GM21723 (cell line): ENCODE data around the gene PIP5KL1.

Source experiments
- ATAC-seq: cut with Tn5 transposase; IDR thresholded peaks from one replicate; pipeline ENCODE4 v1.9.1; 2021; ENCODE audit warnings: mild to moderate bottlenecking, moderate library complexity; ENCODE audit not compliant: unreplicated experiment

PIP5KL1 gene

DNA sequence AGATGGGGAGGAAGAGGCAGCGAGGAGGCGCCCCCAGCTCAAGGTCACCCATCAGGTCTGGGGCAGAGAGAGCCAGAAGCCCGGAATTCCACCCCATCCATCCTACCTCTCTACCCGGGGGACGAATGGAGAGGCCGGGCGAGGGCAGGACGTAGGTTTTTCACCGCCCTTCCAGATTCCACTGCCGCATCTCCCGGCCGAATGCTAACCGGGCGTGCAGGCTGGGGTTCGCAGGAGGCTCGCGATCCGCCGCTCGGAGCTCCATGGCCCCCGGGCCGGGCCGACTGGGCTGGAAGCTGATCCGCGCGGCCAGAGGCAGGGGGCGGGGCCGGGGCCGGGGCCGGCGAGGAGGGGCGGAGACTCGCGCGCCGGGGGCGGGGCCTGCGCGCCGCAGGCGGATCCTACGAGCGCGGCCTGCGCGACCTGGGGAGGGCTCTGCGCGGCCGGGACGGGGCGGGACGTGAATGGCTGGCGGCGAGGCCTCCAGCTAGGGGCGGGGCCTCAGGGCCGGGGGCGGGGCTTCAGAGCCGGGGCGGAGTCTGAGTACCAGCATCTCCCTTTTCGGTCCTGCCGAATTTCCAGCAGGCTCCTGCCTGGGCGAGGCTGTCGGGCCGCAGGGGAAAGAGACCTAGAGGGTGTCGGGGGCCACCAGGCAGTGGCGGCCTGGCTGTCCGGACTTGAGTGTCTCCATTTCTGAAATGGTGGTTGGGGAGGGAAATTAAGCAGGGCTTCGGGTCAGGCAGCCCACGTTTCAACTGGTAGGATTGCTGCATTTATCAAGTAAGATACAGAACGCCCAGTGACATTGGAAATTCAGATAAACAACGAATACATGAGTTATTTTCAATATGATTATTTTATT, 13.6 kb downstream of the PIP5KL1 start, which contains the start of gene ST6GALNAC4:
Gene ST6GALNAC4, minus strand, starts transcription at position 322 of the 862 bp plus-strand sequence. CDS start 622 bp downstream, outside the sequence.
- peak; percentile 72 for ATAC-seq

DNA sequence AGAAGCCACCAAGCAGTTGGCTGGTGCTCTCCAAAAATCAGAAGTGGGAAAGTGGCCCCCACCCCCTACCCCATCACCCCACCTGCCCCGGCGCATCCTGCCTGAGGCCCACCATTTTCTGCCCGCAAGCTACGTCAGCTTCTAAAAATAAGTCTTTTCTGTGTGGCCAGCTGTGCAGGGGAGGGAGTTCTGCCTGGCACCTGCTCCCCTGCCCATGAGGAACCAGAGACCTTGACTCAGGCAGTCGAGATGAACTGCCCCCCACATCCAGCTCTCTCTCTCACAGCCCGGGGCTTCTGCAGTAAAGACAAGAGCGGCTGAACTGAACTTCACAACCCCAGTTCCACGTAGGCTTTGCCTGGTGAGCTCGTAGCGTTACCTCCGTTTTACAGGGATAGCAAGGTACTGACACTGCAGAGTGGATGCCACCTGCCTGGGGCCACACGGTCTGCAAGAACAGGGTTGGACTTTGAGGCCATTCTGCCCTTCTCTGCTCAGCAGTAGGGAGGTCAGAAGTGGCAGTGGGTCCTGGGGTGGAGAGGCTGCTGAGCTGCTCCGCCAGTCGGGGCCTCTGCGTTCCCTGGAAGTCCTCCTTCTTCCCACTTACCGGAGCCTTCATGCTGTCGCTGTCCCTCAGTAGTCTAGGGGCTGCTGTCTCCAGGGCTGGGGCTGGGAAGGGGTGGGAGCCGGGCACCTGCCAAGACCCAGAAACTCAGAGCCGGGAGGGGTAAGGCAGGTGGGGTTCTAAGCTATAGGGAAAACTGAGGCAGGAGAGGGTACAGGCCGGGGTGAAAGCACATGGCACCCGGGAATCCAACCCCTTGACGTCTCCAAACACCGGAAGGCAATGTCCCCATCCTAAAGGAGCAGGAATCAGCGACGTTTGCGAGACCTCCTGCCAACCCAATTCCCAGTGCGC, 14.5 kb downstream of the PIP5KL1 start:
- ATAC-seq = no peak

DNA sequence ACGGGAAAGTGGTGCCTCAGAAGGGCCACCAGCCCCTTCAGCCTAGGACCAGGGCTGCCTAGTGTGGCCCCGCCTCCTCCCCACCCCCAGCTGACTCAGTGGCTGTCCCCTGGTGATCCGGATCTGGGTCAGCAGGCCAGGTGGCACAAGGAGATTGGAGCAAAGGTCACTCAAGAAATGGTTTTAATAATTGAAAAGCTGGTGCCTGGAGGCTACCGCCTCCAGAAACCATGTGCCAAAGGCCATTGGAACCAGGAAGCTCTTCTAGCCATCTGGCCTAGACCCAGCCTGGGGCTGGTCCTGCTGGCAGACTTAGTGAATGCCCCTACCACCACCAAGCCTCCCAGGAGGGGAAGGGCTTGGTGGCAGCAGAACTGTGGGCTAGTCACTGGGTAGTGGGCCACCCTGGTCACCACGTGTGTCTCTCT, 15.2 kb downstream of the PIP5KL1 start:
- ATAC-seq = no peak

DNA sequence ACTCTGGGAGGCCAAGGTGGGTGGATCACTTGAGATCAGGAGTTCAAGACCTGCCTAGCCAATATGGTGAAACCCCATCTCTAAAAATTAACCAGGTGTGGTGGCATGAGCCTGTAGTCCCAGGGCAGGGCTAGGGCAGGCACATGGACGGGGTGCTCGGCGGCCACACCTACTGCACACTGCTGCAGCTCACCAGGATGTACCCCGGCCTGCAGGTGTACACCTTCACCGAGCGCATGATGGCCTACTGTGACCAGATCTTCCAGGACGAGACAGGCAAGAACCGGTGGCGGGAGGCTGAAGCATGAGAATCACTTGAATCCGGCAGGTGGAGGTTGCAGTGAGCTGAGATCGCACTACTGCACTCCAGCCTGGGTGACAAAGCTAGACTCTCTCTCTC, 16.9 kb downstream of the PIP5KL1 start:
- no peak for ATAC-seq

DNA sequence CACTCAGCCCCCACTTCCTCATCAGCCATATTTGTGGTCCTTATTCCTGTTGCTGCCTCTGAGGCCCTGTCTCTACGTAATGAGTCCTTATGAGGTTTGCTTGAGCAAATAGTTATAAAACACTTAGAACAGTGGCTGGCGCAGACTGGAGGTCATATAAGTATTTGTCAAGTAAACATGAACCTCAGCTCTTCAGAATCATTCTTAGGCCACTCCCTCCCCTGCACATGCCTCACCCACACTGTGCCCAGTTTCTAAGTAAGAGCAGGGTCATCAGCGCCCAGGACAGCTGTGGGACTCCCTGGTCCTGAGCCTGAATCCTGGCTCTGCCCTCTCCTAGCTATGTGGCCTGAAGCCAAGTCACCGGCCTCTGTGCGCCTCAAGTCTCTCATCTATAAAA, 17.7 kb downstream of the PIP5KL1 start:
- ATAC-seq = no peak

DNA sequence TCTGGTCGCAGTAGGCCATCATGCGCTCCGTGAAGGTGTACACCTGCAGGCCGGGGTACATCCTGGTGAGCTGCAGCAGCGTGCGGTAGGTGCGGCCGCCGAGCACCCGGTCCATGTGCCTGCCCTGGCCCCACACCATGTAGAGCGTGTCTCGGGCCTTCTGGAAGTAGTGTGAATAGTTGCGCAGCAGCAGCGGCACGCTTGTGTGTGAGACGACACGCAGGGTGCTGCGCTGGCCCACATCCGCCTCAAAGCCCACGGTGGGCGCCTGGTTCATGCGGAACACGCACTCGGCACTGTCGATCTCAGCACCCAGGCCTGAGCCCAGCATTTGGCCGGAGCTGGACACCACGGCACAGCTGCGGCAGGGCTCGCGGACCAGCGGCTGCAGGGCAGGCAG, 18.3 kb downstream of the PIP5KL1 start:
- no peak for ATAC-seq

DNA sequence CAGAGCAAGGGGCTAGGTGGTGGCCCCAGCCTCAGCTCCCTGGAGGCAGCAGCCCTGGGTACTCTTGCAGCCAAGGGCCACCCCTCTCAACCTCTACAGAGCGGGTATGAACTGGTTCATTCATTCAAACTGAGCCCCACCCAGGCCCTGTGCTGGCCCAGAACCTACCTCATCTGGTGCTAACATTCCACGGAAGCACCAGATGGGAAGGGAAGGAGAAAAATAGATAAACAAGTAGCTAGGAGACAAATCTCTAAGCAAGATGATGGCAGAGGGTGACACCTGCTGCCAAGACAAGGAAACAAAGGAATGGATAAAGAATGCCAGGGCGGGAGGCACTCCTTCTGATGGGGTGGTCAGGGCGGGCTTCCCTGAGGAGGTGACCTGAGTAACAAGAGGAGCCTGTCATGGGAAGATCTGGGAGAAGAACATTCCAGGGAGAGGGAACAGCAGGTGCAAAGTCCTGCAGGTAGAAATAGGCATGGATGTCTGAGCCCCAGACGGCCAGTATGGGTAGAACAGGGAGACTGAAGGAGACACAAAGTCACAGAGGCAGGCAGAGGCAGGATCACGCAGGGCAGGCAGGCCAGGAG, 19.9 kb downstream of the PIP5KL1 start:
- no peak for ATAC-seq

DNA sequence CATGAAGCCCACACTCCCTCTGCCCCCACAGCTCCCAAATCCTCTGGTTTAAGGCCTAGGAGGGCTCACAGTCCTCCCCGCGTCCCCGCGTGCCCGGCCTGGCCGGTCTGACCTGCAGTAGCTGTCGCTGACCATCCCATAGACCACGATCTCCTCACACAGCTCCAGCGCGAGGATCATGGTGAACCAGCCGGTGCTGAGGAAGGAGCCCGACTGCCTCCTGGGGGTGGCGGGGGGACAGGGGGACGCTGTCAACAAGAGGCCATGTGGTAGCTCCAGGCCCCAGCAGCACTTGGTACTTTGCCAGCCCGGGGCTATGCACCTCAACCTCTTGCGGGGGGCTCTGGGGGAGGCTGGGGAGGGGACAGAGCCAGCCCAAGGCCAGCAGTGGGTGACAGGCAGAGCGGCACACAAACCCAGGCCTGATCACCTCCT, 20.7 kb downstream of the PIP5KL1 start:
- no peak for ATAC-seq

DNA sequence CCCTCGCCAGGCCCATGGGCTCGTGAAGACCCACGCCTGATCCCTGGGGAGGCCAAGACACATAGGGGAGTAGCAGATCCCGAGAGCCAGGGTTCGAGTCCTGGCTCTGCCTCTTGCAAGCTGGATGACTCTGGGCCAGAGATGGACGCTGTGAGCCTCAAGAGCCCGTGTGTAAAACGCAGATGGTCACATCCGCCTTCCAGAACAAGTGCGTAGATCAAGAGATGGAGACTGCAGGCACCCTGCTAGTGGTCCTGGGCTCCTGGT, 22.0 kb downstream of the PIP5KL1 start:
- ATAC-seq = no peak

DNA sequence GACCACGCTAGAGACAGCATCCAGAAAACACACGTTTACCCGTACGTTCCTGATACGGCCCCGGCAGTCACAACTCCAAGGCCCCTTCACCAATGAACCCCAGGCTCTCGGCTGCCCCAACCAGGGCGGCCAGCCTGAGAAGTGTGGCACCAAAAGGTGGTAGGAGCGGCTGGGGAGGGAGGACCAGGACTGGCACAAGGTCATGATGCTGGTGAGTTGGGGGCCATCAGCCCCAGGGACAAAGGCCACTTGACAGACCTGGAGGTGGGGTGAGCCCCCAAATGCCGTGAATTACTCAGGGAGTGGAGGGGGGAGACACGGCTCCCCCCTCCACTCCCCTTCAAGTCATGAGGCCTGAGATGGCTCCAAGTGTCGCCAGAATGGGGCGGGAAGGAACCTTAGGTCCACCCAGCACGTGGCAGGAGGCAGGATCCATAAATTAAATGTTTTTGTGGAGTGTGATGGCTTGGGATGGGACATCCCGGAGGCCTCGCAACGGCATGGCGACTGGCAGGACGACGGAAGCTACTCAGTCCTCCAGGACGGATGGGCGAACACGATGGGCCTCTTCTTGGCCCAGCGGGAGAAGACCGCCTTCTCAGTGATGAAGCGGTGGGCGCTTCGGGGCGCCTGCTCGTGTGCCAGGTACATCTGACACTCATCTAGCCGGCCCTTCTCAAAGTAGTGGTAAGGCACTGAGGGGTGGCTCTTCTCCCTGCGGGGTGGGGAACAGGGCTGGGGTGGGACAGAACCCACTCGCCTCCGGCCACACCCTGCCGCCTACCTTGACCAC, 22.5 kb downstream of the PIP5KL1 start:
- no peak for ATAC-seq

DNA sequence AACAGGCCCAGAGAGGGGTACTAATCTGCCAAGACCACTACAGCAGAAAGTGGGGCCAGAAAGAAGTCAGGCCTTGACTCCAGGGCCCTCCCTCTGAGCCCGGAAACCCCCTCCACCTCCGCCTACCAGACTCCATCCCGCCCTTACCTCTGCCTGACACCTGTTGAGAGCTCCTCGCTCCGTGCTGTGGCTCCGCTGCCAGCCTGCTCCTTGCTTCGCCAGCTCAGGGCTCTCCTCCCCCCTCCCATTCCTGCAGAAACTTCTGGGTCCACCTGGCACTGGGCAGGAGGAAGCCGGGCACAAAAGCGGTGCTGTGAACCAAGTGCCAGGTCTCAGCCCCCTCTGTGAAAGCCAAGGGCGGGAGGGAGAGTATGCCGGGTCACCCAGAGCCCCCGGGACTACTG, 24.8 kb downstream of the PIP5KL1 start:
- ATAC-seq = no peak

DNA sequence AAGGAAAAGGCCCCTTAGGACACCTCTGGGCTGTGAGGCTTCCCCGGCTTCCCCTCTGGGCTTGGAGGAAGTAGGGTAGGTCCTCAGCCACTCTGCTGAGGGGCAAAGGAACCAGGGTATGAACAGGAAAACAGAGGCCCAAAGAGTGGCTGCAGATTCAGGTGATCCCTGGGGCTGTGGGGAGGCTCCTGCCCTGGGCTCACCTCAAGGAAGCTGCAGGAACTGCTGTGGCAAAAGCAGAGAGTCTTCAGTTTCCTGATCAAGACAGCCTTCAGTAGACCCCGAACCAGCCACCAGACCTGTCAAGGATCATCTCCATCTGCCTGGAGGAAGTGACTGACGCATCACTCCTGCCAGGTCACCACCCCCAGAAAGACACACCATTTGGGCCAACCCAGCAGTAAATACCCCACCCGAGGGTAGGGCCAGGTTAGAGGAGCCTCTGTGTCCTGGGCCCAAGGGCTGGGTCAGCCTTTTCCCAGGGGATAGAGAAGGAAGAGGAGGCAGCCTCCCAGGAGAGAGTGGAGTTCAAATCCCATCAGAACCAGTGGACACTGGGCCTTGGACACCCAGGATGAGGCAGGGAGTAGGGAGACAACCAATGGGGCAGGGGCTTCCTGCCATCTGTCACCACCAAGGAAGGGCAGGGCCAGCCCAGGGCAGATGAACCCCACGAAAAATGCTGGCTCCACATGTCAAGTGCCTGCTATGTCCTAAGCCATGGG, 25.4 kb downstream of the PIP5KL1 start:
- ATAC-seq = no peak

DNA sequence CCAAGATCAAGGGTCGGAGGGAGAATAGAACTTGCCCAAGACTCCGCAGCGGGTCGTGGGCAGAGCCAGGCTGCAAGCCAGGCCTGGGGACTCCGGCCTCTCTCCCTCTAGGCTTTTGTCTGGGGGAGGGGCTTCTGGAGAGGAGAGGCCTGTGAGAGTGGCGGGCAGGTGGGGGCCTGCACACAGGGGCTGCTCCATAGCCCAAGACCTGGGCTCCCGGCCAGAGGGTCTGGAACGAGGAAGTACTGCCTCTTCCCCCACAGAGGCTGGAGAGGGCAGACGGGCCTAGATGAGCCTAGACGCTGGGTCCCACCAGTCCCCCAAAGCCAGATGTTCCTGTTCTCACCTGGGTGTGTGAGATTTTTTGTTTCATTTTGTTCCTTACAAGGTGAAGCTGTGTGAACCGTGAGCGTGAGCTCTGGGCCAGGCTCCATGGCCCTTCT, 26.0 kb downstream of the PIP5KL1 start:
- no peak for ATAC-seq

DNA sequence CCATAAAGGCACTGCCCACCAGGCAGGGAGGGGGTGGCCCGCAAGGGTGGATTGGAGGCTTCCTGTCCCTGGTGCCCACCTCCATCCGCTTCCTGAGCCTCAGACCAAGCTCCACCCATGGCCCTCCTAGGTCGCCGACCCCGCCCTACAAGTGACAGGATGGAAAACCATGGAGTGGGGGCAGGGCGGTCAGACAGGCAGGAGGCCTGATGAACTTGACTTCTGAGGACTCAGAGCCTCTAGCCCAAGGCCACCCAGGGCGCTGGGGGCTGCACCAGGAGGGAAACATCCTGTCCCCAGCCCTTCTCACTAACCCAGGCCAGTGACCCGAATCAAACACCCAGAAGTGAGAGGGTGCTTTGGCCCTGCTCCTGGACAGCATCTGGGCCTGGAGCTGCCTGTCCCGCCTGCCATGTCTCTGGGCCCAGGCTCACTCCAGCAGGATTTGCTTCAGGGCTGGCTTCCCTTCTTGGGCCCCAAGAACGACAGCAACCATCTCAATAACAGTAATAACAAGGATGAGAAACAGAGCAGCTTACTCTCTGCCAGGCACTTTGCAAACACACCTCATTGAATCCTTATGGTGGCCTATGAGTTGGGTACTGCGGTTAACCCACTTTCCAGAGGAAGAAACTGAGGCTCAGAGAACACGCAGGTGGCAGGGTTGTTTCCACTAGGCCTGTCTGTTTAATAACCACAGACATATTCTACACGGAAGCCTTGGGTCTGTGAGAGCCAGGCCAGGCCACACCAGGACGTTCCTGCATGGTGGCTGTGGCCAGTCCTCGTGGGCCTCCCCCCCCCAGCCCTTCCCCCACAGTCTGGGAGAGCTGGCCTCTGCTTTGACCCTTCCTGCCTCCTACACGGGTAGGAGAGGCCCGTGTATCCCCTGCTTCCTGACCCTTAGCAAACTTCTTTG, 26.8 kb downstream of the PIP5KL1 start:
- ATAC-seq = no peak

DNA sequence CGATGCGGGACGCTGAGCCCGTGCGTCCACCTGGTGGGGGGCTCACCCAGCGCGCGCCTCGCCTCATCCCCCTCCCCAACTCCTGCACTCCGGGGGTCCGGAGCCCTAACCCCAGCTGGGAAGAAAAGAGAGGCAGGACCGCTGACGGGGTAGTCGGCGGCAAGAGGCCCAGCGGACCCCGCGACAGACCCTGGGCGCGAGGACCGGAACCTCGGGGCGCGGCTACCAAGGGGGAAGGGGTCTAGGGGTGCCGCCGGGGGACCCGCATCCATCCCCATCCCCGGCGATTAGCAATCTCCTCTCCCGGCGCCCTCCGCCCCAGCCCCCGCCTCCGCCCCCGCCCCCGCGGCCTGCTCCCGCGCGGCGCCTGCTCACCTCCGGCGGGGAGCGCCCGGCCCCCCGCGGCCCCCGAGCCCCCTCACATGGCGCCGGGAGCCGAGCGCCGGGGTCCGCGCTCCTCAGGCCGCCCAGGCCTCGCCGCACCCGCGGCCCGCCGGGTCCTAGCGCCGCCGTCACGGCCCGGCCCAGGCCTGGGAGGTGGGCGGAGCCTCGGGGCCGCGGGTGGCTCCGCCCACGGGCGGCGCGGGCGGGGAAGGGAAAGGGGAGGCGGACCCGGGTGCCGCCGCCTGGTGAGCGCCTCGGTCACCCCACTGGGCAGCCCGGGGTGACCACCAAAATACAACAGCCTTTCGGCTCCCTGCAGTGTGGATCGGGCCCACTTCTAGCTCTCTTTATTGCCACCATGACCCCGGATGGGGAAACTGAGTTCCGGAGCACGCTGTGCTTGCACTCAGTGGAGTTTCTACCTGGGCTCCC, 31.2 kb downstream of the PIP5KL1 start, which contains the start of gene ST6GALNAC6:
Gene ST6GALNAC6, minus strand, starts transcription at position 476 of the 816 bp plus-strand sequence. CDS start 1,622 bp downstream, outside the sequence.
- peak; percentile 57 for ATAC-seq

DNA sequence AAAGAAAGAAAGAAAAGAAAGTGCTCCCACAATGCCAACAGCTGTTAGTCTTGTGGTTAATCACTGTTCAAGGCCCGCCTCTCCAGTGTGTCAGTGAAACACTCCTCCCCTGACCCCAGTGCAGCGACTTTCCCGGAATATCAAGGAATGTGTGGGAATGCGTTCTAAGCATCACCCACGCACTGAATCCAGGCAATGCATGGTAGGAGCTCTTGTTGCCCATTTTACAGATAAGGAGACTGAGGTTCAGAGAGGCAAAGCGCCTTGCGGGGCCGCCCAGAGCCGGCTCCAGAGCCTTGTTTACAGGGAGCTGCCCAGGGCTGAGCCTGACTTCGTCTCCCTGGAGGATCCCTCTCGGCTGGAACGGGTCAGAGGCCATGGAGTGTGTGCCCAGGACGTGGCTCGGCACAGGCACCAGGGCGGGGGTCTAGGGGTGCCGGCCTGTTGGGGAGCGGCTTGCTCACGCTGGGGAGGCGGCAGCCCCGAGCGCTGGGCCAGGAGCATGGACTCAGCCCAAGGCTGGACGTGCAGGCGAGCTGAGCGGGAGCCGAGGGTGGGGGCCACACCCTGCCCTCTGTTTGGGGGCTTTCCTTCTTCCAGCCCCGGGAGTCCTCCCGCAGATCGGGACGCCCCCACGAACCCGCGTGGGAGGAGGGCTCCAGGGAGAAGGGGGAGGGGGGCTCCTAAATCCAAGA, 32.0 kb downstream of the PIP5KL1 start:
- ATAC-seq = peak; percentile 26

DNA sequence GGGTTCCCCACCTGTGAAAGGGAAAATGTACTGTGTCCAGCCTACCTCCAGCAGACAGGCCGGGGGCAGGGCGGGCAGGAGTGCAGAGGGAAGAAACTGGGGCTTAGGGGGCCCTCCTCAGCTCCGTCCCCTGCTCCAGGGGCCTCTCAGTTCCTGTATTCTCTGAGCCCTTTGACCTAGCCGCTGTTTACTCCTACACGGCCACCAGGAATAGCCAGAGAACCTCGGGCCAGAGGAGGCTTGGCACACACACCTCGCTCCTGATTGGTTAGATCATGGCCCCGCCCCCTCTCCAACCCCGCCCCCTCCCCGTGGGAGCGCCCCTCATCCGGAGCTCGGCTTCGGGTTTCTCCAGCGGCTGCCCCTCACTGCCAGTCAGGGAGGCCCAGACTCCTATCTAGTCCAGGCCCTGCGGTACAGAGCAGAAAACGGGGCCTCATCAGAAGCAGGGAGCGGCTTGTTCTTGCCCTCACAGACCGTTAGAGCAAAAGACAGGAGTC, 33.3 kb downstream of the PIP5KL1 start:
- no peak for ATAC-seq
